K562 (cell line): ENCODE measurements around the gene AMER3. TPM values are rescaled to one million over a fixed set of nuclear protein-coding genes. Genes with fewer than 3 reads are reported as not detected.

Experiments
- ATAC-seq: fragments of 200-7000 bp; cut with Tn5 transposase; 3 replicates; pipeline ENCODE4 v1.9.1; 2020; ENCODE audit warnings: moderate library complexity
- BruUV-seq: library from RNA; stranded (reverse); fragments of 400-500 nt; replicated peaks from 2 replicates; lab custom pipeline; 2021; lab: Mats Ljungman, UMichigan
- CTCF ChIA-PET: fragments of 300-600 bp; formaldehyde crosslinking; extraction: SDS; loops from one replicate; lab custom pipeline; 2021; ENCODE audit warnings: low intra/inter-chr PET ratio; lab: Yijun Ruan, JAX
- POLR2A ChIA-PET: fragments of 300-600, 350-650 bp; sonication (Branson Sonifier 250); formaldehyde crosslinking; extraction: SDS; loops from one replicate; lab custom pipeline; 2021; ENCODE audit warnings: antibody characterized with exemption, inconsistent platforms; lab: Yijun Ruan, JAX
- DNase-seq, 4 experiments: peaks; one replicate each; pipeline versions ENCODE4 v3.0.0 to v3.0.0-alpha.2; 2011 to 2018; ENCODE audit warnings: low spot score in 3 of 4, mixed read lengths in 3 of 4; ENCODE audit errors: extremely low read depth in 1 of 4
- FAIRE-seq: peaks from 2 replicates; lab custom pipeline; 2011; peaks lifted over from hg19 to GRCh38; lab: Jason Lieb, UNC
- H2AFZ ChIP-seq: 2 replicates; pipeline ENCODE4 v1.6.0; 2011; ENCODE audit warnings: low read depth, low read length, control low read depth, inconsistent platforms
- H3K27ac ChIP-seq: fragments of 200-600 bp; 3 replicates; pipeline ENCODE4 v1.8.0; 2011; ENCODE audit warnings: low read depth, mild to moderate bottlenecking, control low read depth, inconsistent platforms, low read length, moderate library complexity, mixed read lengths; ENCODE audit errors: extremely low read depth
- H3K27me3 ChIP-seq, 2 experiments: fragments of 300-600 bp in 1 of 2; 2 replicates in 1 of 2; 3 replicates in 1 of 2; pipeline versions ENCODE4 v1.6.0 to v1.8.0; 2011; ENCODE audit warnings: inconsistent platforms in 2 of 2, low read length in 2 of 2, mild to moderate bottlenecking in 1 of 2, mixed read lengths in 1 of 2, moderate library complexity in 1 of 2; ENCODE audit not compliant: control insufficient read depth in 2 of 2, insufficient read depth in 2 of 2
- H3K36me3 ChIP-seq: fragments of 300-600 bp; 3 replicates; pipeline ENCODE4 v1.8.0; 2011; ENCODE audit warnings: mild to moderate bottlenecking, low read length, inconsistent platforms; ENCODE audit not compliant: control insufficient read depth, insufficient read depth
- H3K4me1 ChIP-seq, 2 experiments: fragments of 200-600 bp in 1 of 2; replicated peaks in 1 of 2; 2 replicates in 1 of 2; 3 replicates in 1 of 2; pipeline versions ENCODE4 v1.5.1 to v1.8.0; 2011; ENCODE audit warnings: inconsistent platforms in 2 of 2, low read length in 2 of 2, mild to moderate bottlenecking in 1 of 2, mixed read lengths in 1 of 2, moderate library complexity in 1 of 2; ENCODE audit not compliant: control insufficient read depth in 2 of 2, insufficient read depth in 2 of 2
- H3K4me2 ChIP-seq: 2 replicates; pipeline ENCODE4 v1.6.1; 2011; ENCODE audit warnings: low read length, control low read depth, inconsistent platforms, mixed read lengths; ENCODE audit not compliant: insufficient read depth
- H3K4me3 ChIP-seq: fragments of 200-600 bp; sonication (generic), shearing (Covaris generic); 2 replicates; pipeline ENCODE4 v1.5.1; 2016; ENCODE audit warnings: control low read depth, inconsistent platforms
- H3K79me2 ChIP-seq: fragments of 200-600 bp; 3 replicates; pipeline ENCODE4 v1.8.0; 2011; ENCODE audit warnings: low read length, inconsistent platforms; ENCODE audit not compliant: control insufficient read depth, insufficient read depth
- H3K9ac ChIP-seq, 2 experiments: 2 replicates each; pipeline versions ENCODE4 v1.6.0 to v1.6.1; 2011; ENCODE audit warnings: low read depth in 2 of 2, low read length in 2 of 2, control low read depth in 1 of 2, inconsistent platforms in 1 of 2, mild to moderate bottlenecking in 1 of 2, mixed read lengths in 1 of 2; ENCODE audit not compliant: insufficient read depth in 1 of 2
- H3K9me1 ChIP-seq: one replicate; pipeline ENCODE4 v1.6.0; 2011; ENCODE audit warnings: inconsistent platforms, mild to moderate bottlenecking, low read length, moderate library complexity; ENCODE audit not compliant: control insufficient read depth, insufficient read depth
- H3K9me3 ChIP-seq: replicated peaks from 2 replicates; pipeline ENCODE4 v1.5.1; 2011; ENCODE audit warnings: low read depth, low read length, inconsistent platforms; ENCODE audit not compliant: control insufficient read depth, insufficient read depth
- H4K20me1 ChIP-seq: replicated peaks from 2 replicates; pipeline ENCODE4 v1.6.1; 2011; ENCODE audit warnings: low read length, inconsistent platforms, mixed read lengths; ENCODE audit not compliant: control insufficient read depth, insufficient read depth
- CBX1 ChIP-seq: sonication (generic); IDR thresholded peaks from 2 replicates; pipeline ENCODE4 v1.6.1; 2016; ENCODE audit warnings: antibody characterized with exemption, low read depth, mild to moderate bottlenecking
- CXXC5 ChIP-seq: fragments of 250-450 bp; sonication (Bioruptor Pico); IDR thresholded peaks from 2 replicates; pipeline ENCODE4 v1.8.0; 2022; ENCODE audit warnings: inconsistent platforms, mild to moderate bottlenecking, moderate library complexity
- DEAF1 ChIP-seq: fragments of 450-650 bp; formaldehyde crosslinking; IDR thresholded peaks from 2 replicates; pipeline ENCODE4 v1.4.0; 2020; ENCODE audit warnings: mild to moderate bottlenecking, moderate library complexity
- ELF2 ChIP-seq: fragments of 250-450 bp; sonication (Bioruptor Pico); IDR thresholded peaks from 2 replicates; pipeline ENCODE4 v1.5.0; 2021; ENCODE audit warnings: mild to moderate bottlenecking
- ESRRA ChIP-seq: fragments of 450-650 bp; IDR thresholded peaks from 2 replicates; pipeline ENCODE4 v1.6.1; 2014; ENCODE audit warnings: low read depth, mild to moderate bottlenecking, moderate library complexity, borderline replicate concordance
- FOXK1 ChIP-seq: sonication (generic); formaldehyde crosslinking; IDR thresholded peaks from 2 replicates; pipeline ENCODE4 v1.8.0; 2022; ENCODE audit warnings: missing genetic modification reagents, mild to moderate bottlenecking, borderline replicate concordance
- MBD2 ChIP-seq: sonication (generic); IDR thresholded peaks from 2 replicates; pipeline ENCODE4 v1.6.1; 2016; ENCODE audit warnings: low read depth, borderline replicate concordance
- MLLT1 ChIP-seq, 2 experiments: fragments of 450-650 bp; IDR thresholded peaks; 2 replicates each; pipeline ENCODE4 v1.6.1; 2016
- SAFB2 ChIP-seq: fragments of 200-400 bp; formaldehyde crosslinking; IDR thresholded peaks from 2 replicates; pipeline ENCODE4 v1.6.1; 2018; ENCODE audit warnings: borderline replicate concordance, low read length, low read depth, moderate library complexity; ENCODE audit not compliant: severe bottlenecking
- SMARCB1 ChIP-seq: IDR thresholded peaks from 2 replicates; pipeline ENCODE4 v1.6.1; 2011; ENCODE audit warnings: improper control_type of control experiment, low read depth; ENCODE audit not compliant: insufficient read length
- SMARCE1 ChIP-seq: fragments of 450-650 bp; IDR thresholded peaks from 2 replicates; pipeline ENCODE4 v1.7.1; 2016; ENCODE audit warnings: mild to moderate bottlenecking
- WHSC1 ChIP-seq: IDR thresholded peaks from one replicate; pipeline ENCODE4 v1.6.1; 2012; ENCODE audit warnings: low read length, control low read depth, inconsistent platforms
- ZNF274 ChIP-seq: IDR thresholded peaks from 2 replicates; pipeline ENCODE4 v1.6.1; 2011; ENCODE audit warnings: low read depth, mild to moderate bottlenecking, low read length, moderate library complexity, borderline replicate concordance
- ZNF280B ChIP-seq: fragments of 250-450 bp; sonication (Bioruptor Pico); IDR thresholded peaks from 2 replicates; pipeline ENCODE4 v1.5.1; 2021; ENCODE audit warnings: mild to moderate bottlenecking
- ZNF324 ChIP-seq: fragments of 250-450 bp; sonication (Bioruptor Pico); IDR thresholded peaks from 2 replicates; pipeline ENCODE4 v1.4.0; 2020; ENCODE audit warnings: mild to moderate bottlenecking
- ZNF830 ChIP-seq: fragments of 250-450 bp; sonication (Bioruptor Pico); IDR thresholded peaks from 2 replicates; pipeline ENCODE4 v1.5.0; 2021; ENCODE audit warnings: mild to moderate bottlenecking
- WGBS: fragments of 100-300 bp; shearing (Covaris generic); methylation state at CpG from one replicate; pipeline ENCODE4 v1.1.6; 2016; ENCODE audit warnings: low coverage, mixed read lengths; ENCODE audit not compliant: insufficient coverage; ENCODE audit errors: missing lambda C conversion rate; 5-methylcytosine and 5-hydroxymethylcytosine counted together
- in situ Hi-C: fragments of 300-500 bp; cut with MboI; formaldehyde crosslinking; loops from 4 replicates; pipeline ENCODE4 v1.15.0; 2018; ENCODE audit warnings: inconsistent platforms, mixed read lengths
- intact Hi-C: fragments of 100-400 bp; cut with micrococcal nuclease; formaldehyde crosslinking; loops from 2 replicates; pipeline ENCODE4 v1.14.2; 2022
- polyA plus RNA-seq, 8 experiments: library from polyadenylated mRNA; depleted of rRNA in 4 of 8; stranded (reverse) in 5 of 8; unstranded in 3 of 8; fragments of >200 nt; fragmentation: Nextera tagmentation in 2 of 8; fragmentation: Illumina TruSeq in 1 of 8; extraction: Ambion mirVana in 2 of 8; extraction: Trizol in 1 of 8; gene quantifications; 2 replicates each; pipeline versions ENCODE4 v1.2.1 to v1.2.3, GENCODE V29; 2011 to 2014; ENCODE audit warnings: inconsistent platforms in 1 of 8, missing spikeins in 1 of 8
- total RNA-seq, 7 experiments: library from RNA; depleted of rRNA in 6 of 7; stranded (reverse); fragments of >200 nt in 6 of 7; fragmentation: Illumina TruSeq in 2 of 7; extraction: Trizol in 2 of 7; gene quantifications; 2 replicates each; pipeline versions ENCODE4 v1.2.1 to v1.2.3, GENCODE V29; 2011 to 2021; ENCODE audit warnings: low replicate concordance in 1 of 7

Gene AMER3
- total and polyA plus RNA-seq, 9 of the 15 experiments (the other 6 are each of a cell fraction or from before 2014, with no cell fraction given) = not detected

DNA sequence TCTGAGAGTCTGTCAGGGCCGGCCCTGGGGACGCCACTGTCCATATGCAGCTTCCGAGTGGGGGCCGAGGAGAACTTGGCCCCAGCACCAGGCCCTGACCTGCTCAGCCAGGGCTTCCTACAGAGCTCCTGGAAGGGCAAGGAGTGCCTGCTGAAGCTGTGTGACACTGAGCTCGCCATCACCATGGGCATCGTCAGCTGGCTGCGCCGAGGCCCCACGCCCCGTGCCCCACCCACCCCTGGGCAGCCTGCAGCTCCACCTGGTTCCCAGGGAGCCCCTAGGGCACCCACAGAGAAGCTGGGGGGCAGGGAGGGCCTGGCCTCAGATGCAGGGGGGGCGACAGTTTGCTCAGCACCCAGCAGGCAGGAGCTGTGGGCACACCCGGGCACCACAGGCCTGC lies 8.1 kb downstream of the AMER3 start (continued):
- no peak for TF ChIP-seq CXXC5

DNA sequence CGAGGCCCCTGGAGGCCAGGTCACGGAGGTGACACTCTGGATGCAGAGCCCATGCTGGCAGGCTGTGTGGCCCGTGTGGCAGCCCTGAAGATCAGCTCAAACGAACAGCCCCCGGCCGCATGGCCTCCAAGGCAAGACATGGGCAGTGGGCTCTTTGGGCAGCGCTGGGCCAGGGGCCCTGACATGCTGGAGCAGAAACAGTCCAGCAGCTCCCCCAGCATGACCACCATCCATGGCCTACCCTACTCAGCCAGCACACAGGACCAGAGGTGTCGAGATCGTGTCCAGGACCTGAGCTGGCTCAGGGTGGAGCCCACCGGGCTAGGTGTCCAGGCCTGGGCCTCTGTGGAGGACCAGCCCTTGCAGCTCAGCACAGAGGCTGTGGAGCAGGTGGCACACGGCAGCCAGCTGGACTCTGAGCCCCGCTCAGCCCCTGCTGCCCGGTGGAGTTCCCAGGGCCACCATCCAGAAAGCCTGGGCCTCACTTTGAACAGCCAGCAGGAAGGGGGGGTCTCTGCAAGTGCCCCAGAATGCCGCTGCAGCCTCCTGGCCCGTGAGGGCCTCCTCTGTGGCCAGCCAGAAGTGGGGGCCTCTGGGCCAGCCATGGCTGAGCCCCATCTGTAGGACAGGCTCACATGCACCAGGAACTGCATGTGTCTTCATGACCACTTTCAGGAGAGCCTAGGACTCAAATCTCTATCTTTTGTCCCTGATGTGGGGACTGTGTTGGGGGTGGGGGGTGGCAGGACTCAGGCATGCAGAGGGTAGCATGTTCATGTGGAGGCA lies 8.9 kb downstream of the AMER3 start:
- Histone ChIP-seq H4K20me1 (peaks cover 10% of the 10 kb centered on the region; the same call in 1 of the 2 replicates), H3K36me3 (no peaks in the 10 kb centered on the region), H3K9me1 (no peaks in the 10 kb centered on the region), H3K4me2 (no peak overlapping the region), H3K79me2 (no peaks in the 10 kb centered on the region), H3K27me3 (peaks cover 0 to 64% of the 10 kb centered on the region in 2 experiments; a peak in 3 of 5 replicates), H3K4me1 (peaks cover 4 to 6% of the 10 kb centered on the region in 2 experiments; a peak in 2 of 5 replicates), H3K4me3 (no peak overlapping the region), H3K9me3 (no peaks in the 10 kb centered on the region), H2AFZ (no peak overlapping the region), H3K9ac (no peak overlapping the region), H3K27ac (no peak overlapping the region)
- intact Hi-C loops = no loop called here
- ChIA-PET CTCF (no interaction called here), POLR2A (interaction anchor here (0.6 kb wide), 1 partner anchor 368 kb away, joined by 3 read pairs; no protein-coding TSS in a partner anchor)
- BruUV-seq = no TSS peak
- no peak for ATAC-seq
- no peak for FAIRE-seq
- TF ChIP-seq ELF2 (CRISPR knock-in tag) = no peak
- TF ChIP-seq CBX1 = no peak
- TF ChIP-seq SMARCB1 = no peak
- TF ChIP-seq SMARCE1 = no peak
- TF ChIP-seq MLLT1 (IDR thresholded peaks at IDR 0.05) = no peak
- no peak for TF ChIP-seq DEAF1 (CRISPR knock-in tag)
- TF ChIP-seq WHSC1 = no peak
- no peak for TF ChIP-seq ZNF280B (CRISPR knock-in tag)
- no peak for TF ChIP-seq ZNF274
- no peak for TF ChIP-seq FOXK1 (CRISPR knock-in tag)
- no peak for TF ChIP-seq ZNF324 (CRISPR knock-in tag)
- TF ChIP-seq ZNF830 (CRISPR knock-in tag) = no peak
- no peak for TF ChIP-seq SAFB2
- no peak for TF ChIP-seq ESRRA
- no peak for TF ChIP-seq MBD2
- DNase-seq = no peak
- in situ Hi-C loops = no loop called here
- 3% methylated on average over 13 of the region's 15 CpGs for WGBS
